Measurements from ENCODE around the gene BRIP1.

The BRIP1 gene

GRCh38 chr17:61818225-61818624 lies 45.1 kb downstream of the BRIP1 start:
- TF ChIP-seq CTCF (IDR thresholded peaks at IDR 0.05) (no peak), ZFX (IDR thresholded peaks at IDR 0.05; ENCODE audit: borderline replicate concordance) (no peak)
- H3K27ac ChIP-seq = no peak overlapping the region

GRCh38 chr17:61817452-61817851 lies 45.9 kb downstream of the BRIP1 start:
- no peak overlapping the region for H3K27ac ChIP-seq
- TF ChIP-seq CTCF (IDR thresholded peaks at IDR 0.05) = no peak
- no peak for TF ChIP-seq ZFX (IDR thresholded peaks at IDR 0.05; ENCODE audit: borderline replicate concordance)

- TF ChIP-seq CTCF (IDR thresholded peaks at IDR 0.05) (no peak), ZFX (IDR thresholded peaks at IDR 0.05; ENCODE audit: borderline replicate concordance) (no peak)
- no peak overlapping the region for H3K27ac ChIP-seq
Measured at GRCh38 chr17:61816538-61816937, 46.8 kb downstream of the BRIP1 start.

- TF ChIP-seq ZFX (IDR thresholded peaks at IDR 0.05; ENCODE audit: borderline replicate concordance) (no peak), CTCF (IDR thresholded peaks at IDR 0.05) (no peak)
Measured at GRCh38 chr17:61815863-61816503, 47.3 kb downstream of the BRIP1 start.

GRCh38 chr17:61814485-61814884 lies 48.8 kb downstream of the BRIP1 start:
- no peak overlapping the region for H3K27ac ChIP-seq
- TF ChIP-seq CTCF (IDR thresholded peaks at IDR 0.05) (no peak), ZFX (IDR thresholded peaks at IDR 0.05; ENCODE audit: borderline replicate concordance) (no peak)

More at GRCh38 chr17:61815863-61816503, 47.3 kb downstream of the BRIP1 start:
- H3K27ac ChIP-seq = no peak overlapping the region

GRCh38 chr17:61813211-61813610 lies 50.1 kb downstream of the BRIP1 start:
- no peak overlapping the region for H3K27ac ChIP-seq

More at GRCh38 chr17:61813211-61813610, 50.1 kb downstream of the BRIP1 start:
- TF ChIP-seq ZFX (IDR thresholded peaks at IDR 0.05; ENCODE audit: borderline replicate concordance) (no peak), CTCF (IDR thresholded peaks at IDR 0.05) (no peak)
